GM10266 (cell line): ENCODE data around the gene MBTD1.

ENCODE experiments used
- DNase-seq: peaks from one replicate; pipeline ENCODE4 v3.0.0; 2012; ENCODE audit errors: extremely low spot score
- CTCF ChIP-seq: IDR thresholded peaks from 2 replicates; pipeline ENCODE4 v1.5.1; 2012; ENCODE audit warnings: mild to moderate bottlenecking, low read depth; ENCODE audit not compliant: control insufficient read depth, insufficient read depth; ENCODE audit errors: missing control alignments

Gene MBTD1

GRCh38 chr17:51279183-51279582, 19.3 kb upstream of the MBTD1 start:
- no peak for TF ChIP-seq CTCF
- DNase-seq: no peak

GRCh38 chr17:51275381-51275780, 15.5 kb upstream of the MBTD1 start:
- TF ChIP-seq CTCF: no peak
- no peak for DNase-seq

- DNase-seq: no peak
- TF ChIP-seq CTCF: no peak
These were observed 13.0 kb upstream of the MBTD1 start for GRCh38 chr17:51272812-51273211.

- TF ChIP-seq CTCF: no peak
- DNase-seq: no peak
These were observed 10.8 kb upstream of the MBTD1 start for GRCh38 chr17:51270636-51271035.

- no peak for TF ChIP-seq CTCF
- no peak for DNase-seq
These were observed 10.1 kb upstream of the MBTD1 start for GRCh38 chr17:51269991-51270390.

- peak; percentile 15 for DNase-seq
These were observed 4.6 kb upstream of the MBTD1 start for GRCh38 chr17:51264466-51264865.

- DNase-seq: no peak
- no peak for TF ChIP-seq CTCF
These were observed 3.2 kb upstream of the MBTD1 start for GRCh38 chr17:51263006-51263405.

GRCh38 chr17:51261024-51261963, 1.4 kb upstream of the MBTD1 start:
- no peak for DNase-seq
- no peak for TF ChIP-seq CTCF
